HG03469 (cell line): Measurements from ENCODE around the gene AKIRIN1.
"Not testable (repeated sequence)": the region's sequence is repeated elsewhere in the genome, so short reads cannot be mapped to it uniquely, and the experiment has no call there.

ENCODE experiments used
- ATAC-seq: cut with Tn5 transposase; IDR thresholded peaks from one replicate; pipeline ENCODE4 v1.9.1; 2021; ENCODE audit warnings: mild to moderate bottlenecking, moderate library complexity, moderate number of reproducible peaks; ENCODE audit not compliant: unreplicated experiment

Gene AKIRIN1

DNA sequence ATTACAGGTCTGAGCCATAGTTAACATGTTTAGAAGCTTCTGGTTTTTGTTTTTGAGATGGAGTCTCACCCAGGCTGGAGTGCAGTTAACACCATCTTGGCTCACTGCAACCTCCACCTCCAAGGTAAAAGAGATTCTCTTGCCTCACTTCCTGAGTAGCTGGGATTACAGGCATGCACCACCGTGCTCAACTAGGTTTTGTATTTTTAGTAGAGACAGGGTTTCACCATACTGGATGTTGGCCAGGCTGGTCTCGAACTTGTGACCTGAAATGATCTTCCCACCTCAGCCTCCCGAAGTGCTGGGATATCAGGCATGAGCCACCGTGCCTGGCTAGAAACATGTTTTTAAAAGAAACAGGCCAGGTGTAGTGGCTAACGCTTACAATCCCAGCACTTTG lies 45.6 kb downstream of the AKIRIN1 start:
- no peak for ATAC-seq

DNA sequence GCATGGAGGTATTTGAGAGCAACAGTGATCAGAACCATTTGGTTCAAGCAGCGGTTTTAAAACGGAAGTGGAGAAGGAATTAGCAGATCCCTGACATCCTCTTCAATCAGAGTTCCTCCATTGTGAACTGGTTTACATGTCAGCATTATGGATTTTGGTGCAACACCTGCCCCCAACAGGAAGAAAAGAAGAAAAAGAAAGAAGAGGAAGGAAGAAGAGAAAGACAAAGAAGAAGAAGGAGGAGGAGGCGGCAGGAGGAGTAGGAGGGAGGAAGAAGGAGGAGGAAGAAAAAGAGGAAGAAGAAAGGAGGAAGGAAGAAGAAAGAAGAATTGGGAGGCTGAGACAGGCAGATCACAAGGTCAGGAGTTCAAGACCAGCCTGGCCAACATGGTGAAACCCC lies 52.4 kb downstream of the AKIRIN1 start:
- no peak for ATAC-seq

DNA sequence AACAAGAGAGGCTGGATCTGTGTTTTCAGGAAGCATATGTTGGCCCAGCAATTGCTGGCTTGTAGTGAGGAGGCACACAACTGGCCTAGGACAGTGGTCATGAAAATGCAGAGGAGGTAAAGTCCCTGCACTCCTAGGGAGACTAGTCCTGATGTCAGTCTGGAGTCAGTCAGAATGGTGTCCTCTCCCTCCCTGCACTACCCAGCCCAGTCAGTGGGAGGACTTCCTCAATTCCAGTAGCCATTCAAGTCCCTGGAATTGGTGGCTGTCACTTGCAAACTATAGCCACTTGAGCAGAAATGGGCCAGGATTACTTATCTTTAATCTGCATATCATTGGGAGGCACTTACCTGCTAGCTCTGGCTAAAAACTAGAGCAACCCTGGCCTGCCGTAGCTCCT lies 53.7 kb downstream of the AKIRIN1 start:
- ATAC-seq, result no peak

DNA sequence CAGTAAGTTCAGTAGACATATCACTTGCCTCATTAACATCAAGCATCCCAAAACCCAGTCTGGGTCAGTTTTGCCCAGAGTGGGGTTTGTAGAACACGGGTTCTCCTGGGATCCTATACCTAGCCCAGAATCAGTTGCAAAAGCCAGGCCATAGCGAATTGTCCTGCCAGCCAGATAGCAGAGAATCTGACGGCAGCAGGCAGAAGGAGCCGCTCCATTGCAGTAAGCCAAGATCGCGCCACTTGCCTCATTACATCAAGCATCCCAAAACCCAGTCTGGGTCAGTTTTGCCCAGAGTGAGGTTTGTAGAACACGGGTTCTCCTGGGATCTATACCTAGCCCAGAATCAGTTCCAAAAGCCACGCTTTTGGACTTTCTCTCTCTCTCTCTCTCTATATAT lies 54.2 kb downstream of the AKIRIN1 start:
- ATAC-seq, result no peak

DNA sequence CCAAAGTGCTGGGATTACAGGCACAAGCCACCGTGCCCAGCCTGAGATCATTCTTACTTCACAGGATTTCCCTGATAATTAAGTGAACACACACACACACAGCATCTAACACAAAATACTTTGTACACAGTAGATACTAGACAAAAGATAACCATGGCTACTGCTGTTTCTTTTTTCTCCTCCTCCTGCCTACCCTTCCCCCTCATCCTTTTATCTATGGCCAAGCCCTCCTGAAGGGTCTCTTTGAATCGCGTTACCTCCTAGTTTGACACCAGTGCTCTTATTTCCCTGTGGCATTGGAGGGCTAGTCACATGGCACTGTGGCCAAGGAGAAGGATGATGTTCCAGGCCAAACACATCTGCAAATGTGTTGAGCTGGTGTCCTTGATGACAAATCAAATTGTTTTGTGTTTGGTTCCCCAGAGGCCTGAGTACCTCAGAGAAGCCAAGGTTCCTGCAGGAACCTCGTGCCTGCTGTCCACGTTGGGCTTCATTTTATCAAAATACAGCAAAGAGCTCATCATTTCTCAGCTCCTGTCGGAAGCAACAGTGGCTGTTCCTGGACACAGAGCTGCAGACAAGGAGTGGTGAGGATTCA lies 55.6 kb downstream of the AKIRIN1 start:
- ATAC-seq, result no peak

DNA sequence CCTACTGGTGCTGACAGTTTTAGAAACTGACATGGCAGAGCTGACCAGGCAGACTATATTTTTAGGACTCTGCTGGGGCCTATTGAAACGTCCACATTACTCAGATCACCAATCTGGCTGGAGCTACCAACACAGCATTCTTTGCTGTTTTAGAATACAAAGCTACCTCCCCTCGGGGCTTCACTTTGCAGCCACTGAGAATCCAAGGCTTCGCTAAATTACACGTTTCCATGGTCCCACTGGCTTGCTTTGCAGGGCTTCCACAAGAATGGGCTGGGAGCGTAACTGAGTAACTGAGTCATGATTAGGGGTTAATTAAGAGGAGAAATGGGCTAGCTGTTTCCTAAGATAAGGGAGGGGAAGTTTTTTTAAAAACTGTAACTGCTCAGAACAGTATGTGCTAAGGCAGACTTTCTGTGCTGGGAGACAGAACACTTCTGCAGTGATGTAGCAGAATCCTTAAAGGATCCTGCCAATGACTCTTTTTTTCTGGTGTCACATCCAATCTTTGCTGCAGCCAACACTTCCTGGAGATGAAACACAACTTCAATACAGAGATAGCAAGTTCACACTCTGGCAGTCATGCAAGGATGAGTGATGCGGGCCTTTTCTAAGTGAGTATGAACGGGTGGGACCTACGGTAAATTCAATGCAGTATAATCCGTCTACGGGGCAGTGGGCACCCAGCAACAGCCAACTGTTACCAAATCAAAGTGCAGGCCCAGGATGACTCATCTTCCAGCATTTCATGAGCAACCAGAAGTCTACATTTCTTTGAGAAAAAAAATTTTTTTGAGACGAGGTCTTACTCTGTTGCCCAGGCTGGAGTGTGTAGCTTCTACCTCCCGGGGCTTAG lies 56.5 kb downstream of the AKIRIN1 start:
- no peak for ATAC-seq

DNA sequence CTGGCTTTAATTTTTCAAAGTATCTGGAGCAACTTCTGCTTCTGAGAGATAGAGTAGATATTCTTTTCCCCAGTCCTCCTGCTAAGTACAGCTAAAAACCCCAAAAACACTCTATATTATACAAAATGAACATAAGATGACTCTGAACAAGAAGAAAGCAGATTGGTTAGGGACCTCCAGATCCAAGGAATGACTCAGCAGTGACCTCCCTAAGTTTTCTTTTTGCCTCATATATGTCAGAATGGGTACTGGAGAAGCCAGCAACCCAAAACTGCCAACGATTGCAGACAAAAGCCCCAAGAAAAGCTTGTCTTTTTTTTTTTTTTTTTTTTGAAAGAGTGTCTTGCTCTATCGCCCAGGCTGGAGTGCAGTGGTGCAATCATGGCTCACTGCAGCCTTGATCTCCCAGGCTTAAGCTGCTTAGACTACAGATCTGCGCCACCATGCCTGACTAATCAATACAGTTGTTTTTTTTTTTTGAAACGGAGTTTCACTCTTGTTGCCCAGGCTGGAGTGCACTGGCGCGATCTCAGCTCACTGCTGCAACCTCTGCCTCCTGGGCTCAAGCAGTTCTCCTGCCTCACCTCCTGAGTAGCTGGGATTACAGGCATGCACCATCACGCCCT lies 57.8 kb downstream of the AKIRIN1 start:
- ATAC-seq, result no peak

DNA sequence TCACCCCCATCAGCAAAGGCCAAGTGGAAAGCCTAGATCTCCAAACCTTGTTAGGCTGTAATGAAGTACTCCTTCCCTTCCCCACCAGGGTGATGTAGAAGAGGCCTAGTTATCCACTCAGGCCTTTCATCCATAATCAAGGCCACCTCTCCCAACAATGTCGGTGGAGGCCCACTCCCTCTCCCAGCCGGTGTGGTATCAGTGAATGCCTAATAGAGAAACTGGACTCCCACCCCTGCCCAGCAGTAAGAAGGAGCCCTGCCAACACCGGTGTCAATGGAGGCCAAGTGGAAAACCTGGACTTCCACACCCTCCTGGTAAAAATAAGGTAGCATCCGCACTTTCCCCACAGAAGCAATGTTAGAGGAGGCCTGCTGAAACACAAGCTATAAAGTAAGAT lies 58.9 kb downstream of the AKIRIN1 start:
- ATAC-seq, result no peak

DNA sequence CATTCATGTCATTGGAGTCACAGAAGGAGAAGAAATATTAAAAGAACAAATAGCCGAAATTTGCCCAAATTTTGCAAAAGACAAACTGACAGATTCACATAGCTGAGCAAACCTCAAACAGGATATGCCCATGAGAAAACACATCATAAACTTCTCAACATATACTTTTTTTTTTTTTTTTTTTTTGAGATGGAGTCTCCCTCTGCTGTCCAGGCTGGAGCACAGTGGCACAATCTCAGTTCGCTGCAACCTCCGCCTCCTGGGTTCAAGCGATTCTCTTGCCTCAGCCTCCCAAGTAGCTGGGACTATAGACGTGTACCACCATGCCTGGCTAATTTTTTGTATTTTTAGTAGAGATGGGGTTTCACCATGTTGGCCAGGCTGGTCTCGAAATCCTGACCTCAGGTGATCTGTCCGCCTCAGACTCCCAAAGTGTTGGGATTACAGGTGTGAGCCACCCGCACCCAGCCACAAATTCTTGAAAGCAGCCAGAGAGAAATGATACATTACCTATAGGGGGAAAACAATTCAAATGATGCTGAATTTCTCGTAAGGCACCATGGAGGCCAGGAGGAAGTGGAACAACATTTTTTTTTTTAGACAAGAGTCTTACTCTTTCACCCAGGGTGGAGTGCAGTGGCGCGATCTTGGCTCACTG lies 60.2 kb downstream of the AKIRIN1 start:
- ATAC-seq, result not testable (repeated sequence)

DNA sequence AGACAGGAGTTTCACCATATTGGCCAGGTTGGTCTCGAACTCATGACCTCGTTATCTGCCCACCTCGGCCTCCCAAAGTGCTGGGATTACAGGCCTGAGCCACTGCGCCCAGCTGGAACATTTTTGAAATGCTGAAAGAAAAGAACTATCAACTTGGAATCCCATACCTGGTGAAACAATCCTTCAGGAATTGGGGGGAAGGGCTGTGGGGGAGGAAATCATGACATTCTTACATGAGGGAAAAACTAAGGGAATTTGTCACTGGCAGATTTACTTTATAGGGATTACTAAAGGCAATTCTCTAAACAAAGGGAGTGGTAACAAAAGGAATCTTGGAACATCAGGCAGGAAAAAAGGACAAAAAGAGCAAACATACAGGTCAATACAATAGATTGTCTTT lies 60.9 kb downstream of the AKIRIN1 start:
- ATAC-seq, result no peak

DNA sequence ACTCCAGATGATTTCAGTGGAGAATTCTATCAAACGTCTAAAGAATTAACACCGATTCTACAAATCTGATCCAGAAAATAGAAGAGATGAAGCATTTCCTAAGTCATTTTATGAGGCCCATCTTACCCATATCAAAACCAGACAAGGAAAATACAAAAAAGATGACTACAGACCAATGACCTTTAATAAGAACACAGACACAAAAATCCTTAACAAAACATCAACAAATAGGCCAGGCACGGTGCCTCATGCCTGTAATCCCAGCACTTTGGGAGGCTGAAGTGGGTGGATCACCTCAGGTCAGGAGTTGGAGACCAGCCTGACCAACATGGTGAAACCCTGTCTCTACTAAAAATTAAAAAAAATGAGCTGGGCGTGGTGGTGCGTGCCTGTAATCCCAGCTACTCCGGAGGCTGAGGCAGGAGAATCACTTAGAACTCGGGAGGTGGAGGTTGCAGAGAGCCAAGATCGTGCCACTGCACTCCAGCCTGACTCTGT lies 64.2 kb downstream of the AKIRIN1 start:
- not testable (repeated sequence) for ATAC-seq
